Measurements from ENCODE around the gene TTC22.

GRCh38 chr1:54804471-54805132 lies 3.5 kb upstream of the TTC22 start:
- no peak for TF ChIP-seq POLR2A (IDR thresholded peaks at IDR 0.05; ENCODE audit: low read depth, low read length)
- TF ChIP-seq, protein P1, sequence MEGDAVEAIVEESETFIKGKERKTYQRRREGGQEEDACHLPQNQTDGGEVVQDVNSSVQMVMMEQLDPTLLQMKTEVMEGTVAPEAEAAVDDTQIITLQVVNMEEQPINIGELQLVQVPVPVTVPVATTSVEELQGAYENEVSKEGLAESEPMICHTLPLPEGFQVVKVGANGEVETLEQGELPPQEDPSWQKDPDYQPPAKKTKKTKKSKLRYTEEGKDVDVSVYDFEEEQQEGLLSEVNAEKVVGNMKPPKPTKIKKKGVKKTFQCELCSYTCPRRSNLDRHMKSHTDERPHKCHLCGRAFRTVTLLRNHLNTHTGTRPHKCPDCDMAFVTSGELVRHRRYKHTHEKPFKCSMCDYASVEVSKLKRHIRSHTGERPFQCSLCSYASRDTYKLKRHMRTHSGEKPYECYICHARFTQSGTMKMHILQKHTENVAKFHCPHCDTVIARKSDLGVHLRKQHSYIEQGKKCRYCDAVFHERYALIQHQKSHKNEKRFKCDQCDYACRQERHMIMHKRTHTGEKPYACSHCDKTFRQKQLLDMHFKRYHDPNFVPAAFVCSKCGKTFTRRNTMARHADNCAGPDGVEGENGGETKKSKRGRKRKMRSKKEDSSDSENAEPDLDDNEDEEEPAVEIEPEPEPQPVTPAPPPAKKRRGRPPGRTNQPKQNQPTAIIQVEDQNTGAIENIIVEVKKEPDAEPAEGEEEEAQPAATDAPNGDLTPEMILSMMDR (conservative IDR thresholded peaks at IDR 0.05; ENCODE audit: low read depth, low read length) = no peak
- no peak for TF ChIP-seq BHLHE40 (IDR thresholded peaks at IDR 0.05; ENCODE audit: low read depth, low read length)
- TF ChIP-seq CEBPB (IDR thresholded peaks at IDR 0.05; ENCODE audit: low read depth, low read length) = no peak
- no peak for TF ChIP-seq RAD21 (IDR thresholded peaks at IDR 0.05; ENCODE audit: low read length)
- no peak for TF ChIP-seq ELK1 (IDR thresholded peaks at IDR 0.05; ENCODE audit: borderline replicate concordance, low read depth, low read length)
- TF ChIP-seq SMC3 (IDR thresholded peaks at IDR 0.05; ENCODE audit: low read depth, low read length) = no peak
- no peak for TF ChIP-seq MAFK (IDR thresholded peaks at IDR 0.05; ENCODE audit: low read depth, low read length)
- no peak for TF ChIP-seq FOS (IDR thresholded peaks at IDR 0.05; ENCODE audit: low read depth, low read length)
- TF ChIP-seq RFX5 (IDR thresholded peaks at IDR 0.05; ENCODE audit: low read depth, low read length) = no peak
- TF ChIP-seq MAZ (IDR thresholded peaks at IDR 0.05; ENCODE audit: borderline replicate concordance, low read depth, low read length) = no peak
- no peak for TF ChIP-seq USF2 (IDR thresholded peaks at IDR 0.05; ENCODE audit: low read depth, low read length)

All from IMR-90 (cell line).